ENCODE results near the gene MTHFD2L.

DNA sequence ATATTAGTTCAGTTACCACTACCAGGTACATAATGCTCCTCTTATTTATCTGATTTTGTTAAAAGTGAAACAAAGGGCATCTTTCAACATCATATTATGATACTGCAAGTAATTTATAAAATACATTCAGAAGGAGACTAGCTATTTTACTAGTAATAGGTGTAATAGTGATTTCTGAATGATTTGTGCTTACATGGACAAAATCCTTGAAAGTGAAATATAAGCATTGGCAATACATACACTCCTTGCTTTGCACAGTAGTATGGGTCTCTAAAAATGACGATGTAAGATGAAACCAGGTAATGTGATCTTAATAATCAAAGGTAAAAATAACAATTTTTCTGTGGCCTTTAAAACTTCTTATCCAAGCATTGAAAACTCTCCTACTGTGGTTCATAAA is 17.5 kb downstream of the MTHFD2L start:
- TF ChIP-seq, protein P1, sequence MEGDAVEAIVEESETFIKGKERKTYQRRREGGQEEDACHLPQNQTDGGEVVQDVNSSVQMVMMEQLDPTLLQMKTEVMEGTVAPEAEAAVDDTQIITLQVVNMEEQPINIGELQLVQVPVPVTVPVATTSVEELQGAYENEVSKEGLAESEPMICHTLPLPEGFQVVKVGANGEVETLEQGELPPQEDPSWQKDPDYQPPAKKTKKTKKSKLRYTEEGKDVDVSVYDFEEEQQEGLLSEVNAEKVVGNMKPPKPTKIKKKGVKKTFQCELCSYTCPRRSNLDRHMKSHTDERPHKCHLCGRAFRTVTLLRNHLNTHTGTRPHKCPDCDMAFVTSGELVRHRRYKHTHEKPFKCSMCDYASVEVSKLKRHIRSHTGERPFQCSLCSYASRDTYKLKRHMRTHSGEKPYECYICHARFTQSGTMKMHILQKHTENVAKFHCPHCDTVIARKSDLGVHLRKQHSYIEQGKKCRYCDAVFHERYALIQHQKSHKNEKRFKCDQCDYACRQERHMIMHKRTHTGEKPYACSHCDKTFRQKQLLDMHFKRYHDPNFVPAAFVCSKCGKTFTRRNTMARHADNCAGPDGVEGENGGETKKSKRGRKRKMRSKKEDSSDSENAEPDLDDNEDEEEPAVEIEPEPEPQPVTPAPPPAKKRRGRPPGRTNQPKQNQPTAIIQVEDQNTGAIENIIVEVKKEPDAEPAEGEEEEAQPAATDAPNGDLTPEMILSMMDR (IDR thresholded peaks at IDR 0.05), result no peak
- no peak for TF ChIP-seq POLR2A (IDR thresholded peaks at IDR 0.05)
